ENCODE data around the gene CNTNAP2. TPM values are rescaled to one million over a fixed set of nuclear protein-coding genes. Genes with fewer than 3 reads are reported as not detected.

Gene CNTNAP2
- total and polyA plus RNA-seq, 2 of the 8 experiments (the other 6 are each of a cell fraction or from before 2014, with no cell fraction given), result 27.9 to 71.0 TPM

DNA sequence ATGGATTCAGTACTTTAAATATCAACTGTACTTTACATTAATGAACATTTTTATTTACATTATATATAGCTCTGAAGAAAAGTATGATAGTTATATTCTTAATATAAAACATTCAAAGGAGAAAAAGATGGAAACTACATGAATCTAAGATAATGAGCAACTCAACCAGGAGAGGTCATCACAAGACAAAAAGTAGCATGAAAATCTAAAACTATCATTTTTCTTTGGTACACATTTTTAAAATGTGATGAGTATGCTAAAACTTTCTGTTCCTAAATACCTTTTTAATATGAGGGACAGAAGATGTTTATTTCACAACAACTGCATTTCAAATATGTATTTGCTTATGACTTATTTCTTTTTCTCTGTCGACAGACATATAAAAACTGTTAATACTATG, 2.4 kb downstream of the CNTNAP2 start:
- Histone ChIP-seq H3K36me3 (ENCODE audit: control insufficient read depth in 2 of 4, insufficient read depth in 4 of 4, low read length in 3 of 4) (no peaks in the 10 kb centered on the region), H3K27ac (ENCODE audit: low read depth, low read length) (no peak overlapping the region), H3K4ac (replicated peaks; ENCODE audit: insufficient read length, low read depth, low read length) (no peak overlapping the region), H2BK20ac (ENCODE audit: low read length) (no peak overlapping the region), H3K79me2 (ENCODE audit: control insufficient read depth in 1 of 2, insufficient read depth in 2 of 2, low read length in 2 of 2) (no peaks in the 10 kb centered on the region), H3K9ac (replicated peaks in 1 of 4; ENCODE audit: extremely low read depth in 1 of 4, low read depth in 3 of 4, low read length in 3 of 4) (no peak overlapping the region), H2AFZ (ENCODE audit: low read length) (no peak overlapping the region), H4K5ac (ENCODE audit: insufficient read length, low read depth, low read length) (no peak overlapping the region), H2AK5ac (ENCODE audit: low read depth, low read length) (no peak overlapping the region), H3K4me2 (ENCODE audit: insufficient read depth in 1 of 2, low read depth in 2 of 2, low read length in 2 of 2) (no peak overlapping the region), H4K91ac (replicated peaks; ENCODE audit: insufficient read length, low read length) (no peak overlapping the region), H3K18ac (ENCODE audit: extremely low read depth, low read length) (no peak overlapping the region), H3K56ac (replicated peaks; ENCODE audit: insufficient read length, low read depth, low read length) (no peak overlapping the region), H4K20me1 (replicated peaks in 1 of 2; ENCODE audit: control insufficient read depth in 1 of 2, insufficient read depth in 2 of 2, low read length in 2 of 2) (peaks cover 3 to 5% of the 10 kb centered on the region in 2 experiments), H3K14ac (ENCODE audit: insufficient read length) (no peak overlapping the region), H2BK15ac (ENCODE audit: low read length) (no peak overlapping the region), H3K79me1 (ENCODE audit: low read depth, low read length) (no peaks in the 10 kb centered on the region), H3K23ac (ENCODE audit: insufficient read length) (no peak overlapping the region), H3K4me1 (replicated peaks in 1 of 4; ENCODE audit: control insufficient read depth in 3 of 4, insufficient read depth in 4 of 4, low read length in 3 of 4) (peaks cover 0 to 7% (median 1%) of the 10 kb centered on the region in 4 experiments; a peak in 5 of 7 replicates), H2BK5ac (ENCODE audit: low read depth, low read length) (no peak overlapping the region), H4K8ac (ENCODE audit: extremely low read depth, insufficient read depth, low read length) (no peak overlapping the region), H3K9me3 (ENCODE audit: insufficient read depth in 2 of 2, low read depth in 1 of 2, low read length in 1 of 2) (no peaks in the 10 kb centered on the region), H3K4me3 (ENCODE audit: extremely low read depth in 1 of 4, insufficient read depth in 2 of 4, low read depth in 3 of 4, low read length in 4 of 4) (no peak overlapping the region), H2BK120ac (replicated peaks; ENCODE audit: low read depth, low read length) (no peak overlapping the region), H3K27me3 (replicated peaks in 1 of 4; ENCODE audit: control insufficient read depth in 3 of 4, extremely low read depth in 1 of 4, insufficient read depth in 3 of 4, low read length in 3 of 4) (peaks cover 0 to 9% (median 3%) of the 10 kb centered on the region in 4 experiments; a peak in 3 of 7 replicates), H3K23me2 (ENCODE audit: low read depth, low read length) (peaks cover 16% of the 10 kb centered on the region), H2BK12ac (ENCODE audit: low read depth, low read length) (no peak overlapping the region)
- CTCF ChIA-PET (ENCODE audit: partially characterized antibody), result interaction anchor here (1.0 kb wide), 1 partner anchor 29 kb away, joined by 3 read pairs; no protein-coding TSS in a partner anchor
- DNase-seq (ENCODE audit: low read depth in 1 of 2, low spot score in 2 of 2), result no peak
- FAIRE-seq, result no peak
- TF ChIP-seq HDAC6 (IDR thresholded peaks at IDR 0.05; ENCODE audit: low read depth, low read length) (no peak), KDM5A (IDR thresholded peaks at IDR 0.05; ENCODE audit: low read length) (no peak), EGR1 (IDR thresholded peaks at IDR 0.05; ENCODE audit: borderline replicate concordance, low read depth, low read length) (no peak), SUZ12 (IDR thresholded peaks at IDR 0.05; ENCODE audit: low read length) (no peak)
- 94% methylated on average over 1 of the region's 1 CpG; no CpG with 5 or more reads in 1 of the 2 experiments for WGBS, 2 experiments (ENCODE audit: extremely low coverage in 1 of 2, insufficient coverage in 1 of 2, insufficient read length in 1 of 2, insufficient replicate concordance in 2 of 2, low coverage in 1 of 2, low lambda C conversion rate in 2 of 2, missing lambda C conversion rate in 1 of 2)
- POLR2A ChIA-PET (ENCODE audit: partially characterized antibody), result no interaction called here
